ENCODE results near the gene ATP11A. TPM values are rescaled to one million over a fixed set of nuclear protein-coding genes. Genes with fewer than 3 reads are reported as not detected.

Gene ATP11A
- total RNA-seq, 1 experiment from 2014 or later: 8.7 TPM

DNA sequence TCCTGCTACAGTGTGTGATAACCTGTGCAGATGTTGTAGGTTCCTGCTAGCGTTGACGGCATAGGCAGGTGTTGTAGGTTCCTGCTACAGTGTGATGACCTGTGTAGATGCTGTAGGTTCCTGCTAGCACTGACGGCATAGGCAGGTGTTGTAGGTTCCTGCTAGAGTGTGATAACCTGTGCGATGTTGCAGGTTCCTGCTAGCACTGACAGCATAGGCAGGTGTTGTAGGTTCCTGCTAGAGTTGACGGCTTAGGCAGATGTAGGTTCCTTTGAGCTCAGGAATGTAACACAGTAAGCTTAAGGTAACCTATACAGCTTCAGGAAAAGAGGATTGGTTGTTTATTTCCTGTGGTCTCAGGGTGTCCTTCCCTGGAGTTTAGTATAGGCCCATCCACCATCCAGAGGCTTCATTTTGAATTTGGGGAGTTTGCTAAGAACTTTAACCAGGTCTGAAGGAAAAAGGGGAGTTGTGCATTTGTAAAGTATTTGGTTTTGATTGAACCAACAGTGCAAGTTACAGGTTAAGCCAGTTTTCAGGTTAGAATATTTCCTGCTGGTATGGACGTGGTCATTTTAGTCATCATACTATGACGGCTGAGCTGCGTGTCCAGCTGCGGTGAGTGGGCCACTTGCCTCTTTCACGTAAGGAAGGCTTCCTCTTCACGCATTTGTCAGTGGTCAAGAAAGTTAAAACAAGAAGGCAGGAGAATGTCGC is 53.8 kb downstream of the ATP11A start:
- ChIA-PET CTCF (no interaction called here), POLR2A (ENCODE audit: unreplicated experiment) (no interaction called here)
- TF ChIP-seq, protein P1, sequence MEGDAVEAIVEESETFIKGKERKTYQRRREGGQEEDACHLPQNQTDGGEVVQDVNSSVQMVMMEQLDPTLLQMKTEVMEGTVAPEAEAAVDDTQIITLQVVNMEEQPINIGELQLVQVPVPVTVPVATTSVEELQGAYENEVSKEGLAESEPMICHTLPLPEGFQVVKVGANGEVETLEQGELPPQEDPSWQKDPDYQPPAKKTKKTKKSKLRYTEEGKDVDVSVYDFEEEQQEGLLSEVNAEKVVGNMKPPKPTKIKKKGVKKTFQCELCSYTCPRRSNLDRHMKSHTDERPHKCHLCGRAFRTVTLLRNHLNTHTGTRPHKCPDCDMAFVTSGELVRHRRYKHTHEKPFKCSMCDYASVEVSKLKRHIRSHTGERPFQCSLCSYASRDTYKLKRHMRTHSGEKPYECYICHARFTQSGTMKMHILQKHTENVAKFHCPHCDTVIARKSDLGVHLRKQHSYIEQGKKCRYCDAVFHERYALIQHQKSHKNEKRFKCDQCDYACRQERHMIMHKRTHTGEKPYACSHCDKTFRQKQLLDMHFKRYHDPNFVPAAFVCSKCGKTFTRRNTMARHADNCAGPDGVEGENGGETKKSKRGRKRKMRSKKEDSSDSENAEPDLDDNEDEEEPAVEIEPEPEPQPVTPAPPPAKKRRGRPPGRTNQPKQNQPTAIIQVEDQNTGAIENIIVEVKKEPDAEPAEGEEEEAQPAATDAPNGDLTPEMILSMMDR (conservative IDR thresholded peaks at IDR 0.05; ENCODE audit: low read depth, low read length): no peak
- TF ChIP-seq EZH2phosphoT487 (IDR thresholded peaks at IDR 0.05; ENCODE audit: borderline replicate concordance, low read length): no peak
- no peak for TF ChIP-seq EZH2 (IDR thresholded peaks at IDR 0.05; ENCODE audit: low read length, unreplicated experiment)
- Histone ChIP-seq H3K27me3 (ENCODE audit: low read length) (no peaks in the 10 kb centered on the region), H3K9me2 (replicated peaks; ENCODE audit: low read length) (no peaks in the 10 kb centered on the region), H3K79me2 (ENCODE audit: low read length) (no peaks in the 10 kb centered on the region), H3K27ac (ENCODE audit: low read length) (no peak overlapping the region), H3F3A (ENCODE audit: low read length, unreplicated experiment) (no peaks in the 10 kb centered on the region), H2AFZ (ENCODE audit: low read length) (no peak overlapping the region), H3K4me2 (ENCODE audit: low read length) (no peak overlapping the region), H3K36me3 (ENCODE audit: low read depth, low read length) (no peaks in the 10 kb centered on the region), H3K4me1 (ENCODE audit: insufficient read depth, low read length) (no peaks in the 10 kb centered on the region), H3K9ac (ENCODE audit: low read length) (no peak overlapping the region), H4K20me1 (ENCODE audit: low read length) (no peaks in the 10 kb centered on the region), H3K4me3 (ENCODE audit: low read length) (no peak overlapping the region), H3K9me3 (ENCODE audit: low read length) (no peaks in the 10 kb centered on the region)
- intact Hi-C loops (cut with micrococcal nuclease): no loop called here
- BruUV-seq (replicated peaks): no TSS peak
- DNase-seq (no peak), ATAC-seq (no peak)

DNA sequence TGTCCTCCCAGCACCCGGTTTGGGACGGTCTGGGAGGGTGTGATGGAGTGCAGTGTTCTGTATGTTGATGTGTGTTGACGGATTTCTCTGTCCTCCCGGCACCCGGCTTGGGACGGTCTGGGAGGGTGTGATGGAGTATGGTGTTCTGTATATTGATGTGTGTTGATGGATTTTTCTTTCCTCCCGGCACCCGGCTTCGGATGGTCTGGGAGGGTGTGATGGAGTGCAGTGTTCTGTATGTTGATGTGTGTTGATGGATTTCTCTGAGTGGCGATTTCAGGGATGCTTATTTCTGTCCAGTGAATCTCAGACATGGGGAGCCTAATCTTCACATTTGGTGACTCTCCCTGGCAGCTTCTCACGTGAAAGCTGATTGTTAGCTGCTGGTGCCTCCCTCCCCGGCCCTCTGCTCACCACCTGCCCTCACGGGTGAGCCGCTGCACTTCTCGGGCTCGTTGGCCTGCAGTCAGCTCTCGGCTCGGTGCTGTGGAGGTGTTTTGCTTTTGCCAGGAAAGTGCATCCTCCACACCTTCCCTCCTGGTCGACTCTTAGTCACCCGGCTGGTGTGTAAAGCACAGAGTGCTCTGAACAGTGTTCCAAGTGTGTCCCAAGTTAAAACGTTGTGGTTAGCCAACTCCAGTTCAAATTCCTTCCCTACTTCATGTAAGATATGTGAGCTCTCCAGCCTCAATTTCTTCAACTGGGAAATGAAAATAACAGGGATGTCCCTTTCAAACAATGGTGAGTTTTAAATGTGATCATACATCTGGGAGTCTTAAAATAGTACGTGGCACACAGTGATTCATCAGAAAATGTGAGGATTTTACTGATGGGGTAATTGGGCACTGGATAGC is 54.6 kb downstream of the ATP11A start:
- ChIA-PET CTCF (no interaction called here), POLR2A (ENCODE audit: unreplicated experiment) (no interaction called here)
- TF ChIP-seq EZH2phosphoT487 (IDR thresholded peaks at IDR 0.05; ENCODE audit: borderline replicate concordance, low read length): no peak
- no peak for TF ChIP-seq EZH2 (IDR thresholded peaks at IDR 0.05; ENCODE audit: low read length, unreplicated experiment)
- TF ChIP-seq, protein P1 (conservative IDR thresholded peaks at IDR 0.05; ENCODE audit: low read depth, low read length): no peak
- intact Hi-C loops (cut with micrococcal nuclease): no loop called here
- no peak overlapping the region for H3K27ac ChIP-seq (ENCODE audit: low read length)
- ATAC-seq: no peak
- H2AFZ ChIP-seq (ENCODE audit: low read length): no peak overlapping the region
- no peak for DNase-seq
- no peak overlapping the region for H3K4me2 ChIP-seq (ENCODE audit: low read length)
- H3K27me3 ChIP-seq (ENCODE audit: low read length): no peaks in the 10 kb centered on the region
- H3K36me3 ChIP-seq (ENCODE audit: low read depth, low read length): no peaks in the 10 kb centered on the region
- no peaks in the 10 kb centered on the region for H3K4me1 ChIP-seq (ENCODE audit: insufficient read depth, low read length)
- no peaks in the 10 kb centered on the region for H4K20me1 ChIP-seq (ENCODE audit: low read length)
- H3K79me2 ChIP-seq (ENCODE audit: low read length): no peaks in the 10 kb centered on the region
- no peak overlapping the region for H3K9ac ChIP-seq (ENCODE audit: low read length)
- no peaks in the 10 kb centered on the region for H3K9me3 ChIP-seq (ENCODE audit: low read length)
- no peaks in the 10 kb centered on the region for H3F3A ChIP-seq (ENCODE audit: low read length, unreplicated experiment)
- BruUV-seq (replicated peaks): no TSS peak
- no peaks in the 10 kb centered on the region for H3K9me2 ChIP-seq (replicated peaks; ENCODE audit: low read length)
- no peak overlapping the region for H3K4me3 ChIP-seq (ENCODE audit: low read length)

DNA sequence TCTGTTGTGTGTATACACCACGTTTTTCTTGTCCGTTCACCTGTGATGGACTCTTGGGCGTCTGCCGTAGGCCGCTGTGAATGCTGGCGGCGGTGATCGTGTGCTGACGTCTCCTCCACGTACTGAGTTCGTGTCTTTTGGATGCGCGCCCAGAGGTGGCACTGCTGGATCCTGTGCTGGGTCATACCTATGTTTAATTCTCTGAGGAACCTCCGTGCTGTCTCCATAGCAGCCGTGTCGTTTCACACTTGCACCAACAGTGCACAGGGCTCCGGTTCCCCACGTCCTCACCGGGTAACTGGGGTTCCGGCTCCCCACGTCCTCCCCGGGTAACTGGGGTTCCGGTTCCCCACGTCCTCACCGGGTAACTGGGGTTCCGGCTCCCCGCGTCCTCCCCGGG is 56.2 kb downstream of the ATP11A start:
- no TSS peak for BruUV-seq (replicated peaks)
- no peaks in the 10 kb centered on the region for H3K79me2 ChIP-seq (ENCODE audit: low read length)
- H3K9ac ChIP-seq (ENCODE audit: low read length): no peak overlapping the region
- no peaks in the 10 kb centered on the region for H3F3A ChIP-seq (ENCODE audit: low read length, unreplicated experiment)
- no peaks in the 10 kb centered on the region for H3K36me3 ChIP-seq (ENCODE audit: low read depth, low read length)
- H3K4me3 ChIP-seq (ENCODE audit: low read length): no peak overlapping the region
- ATAC-seq (no peak), DNase-seq (no peak)
- no peak overlapping the region for H3K27ac ChIP-seq (ENCODE audit: low read length)
- no peak overlapping the region for H2AFZ ChIP-seq (ENCODE audit: low read length)
- TF ChIP-seq, protein P1 (conservative IDR thresholded peaks at IDR 0.05; ENCODE audit: low read depth, low read length): no peak
- TF ChIP-seq EZH2 (IDR thresholded peaks at IDR 0.05; ENCODE audit: low read length, unreplicated experiment) (no peak), EZH2phosphoT487 (IDR thresholded peaks at IDR 0.05; ENCODE audit: borderline replicate concordance, low read length) (no peak)
- H3K27me3 ChIP-seq (ENCODE audit: low read length): no peaks in the 10 kb centered on the region
- intact Hi-C loops (cut with micrococcal nuclease): no loop called here
- POLR2A ChIA-PET (ENCODE audit: unreplicated experiment): no interaction called here
- H3K9me2 ChIP-seq (replicated peaks; ENCODE audit: low read length): no peaks in the 10 kb centered on the region
- no peaks in the 10 kb centered on the region for H3K4me1 ChIP-seq (ENCODE audit: insufficient read depth, low read length)
- CTCF ChIA-PET: interaction anchor here (0.6 kb wide), 1 partner anchor 60 kb away, joined by 12 read pairs; no protein-coding TSS in a partner anchor
- H4K20me1 ChIP-seq (ENCODE audit: low read length): no peaks in the 10 kb centered on the region
- no peak overlapping the region for H3K4me2 ChIP-seq (ENCODE audit: low read length)
- H3K9me3 ChIP-seq (ENCODE audit: low read length): no peaks in the 10 kb centered on the region
